DOHH2 (cell line): ENCODE data around the gene TMEM63C.

ENCODE experiments used
- EZH2phosphoT487 ChIP-seq: fragments of 200-600 bp; sonication (generic); IDR thresholded peaks from 2 replicates; pipeline ENCODE4 v1.6.1; 2017; ENCODE audit warnings: borderline replicate concordance, mild to moderate bottlenecking, antibody characterized with exemption, low read length, moderate library complexity, mixed read lengths
- TF ChIP-seq, protein P1 (sequence below): fragments of 200-600 bp; sonication (generic); IDR thresholded peaks from one replicate; pipeline ENCODE4 v1.5.1; 2014; ENCODE audit warnings: antibody characterized with exemption, mild to moderate bottlenecking, low read depth, low read length; ENCODE audit not compliant: poor library complexity, severe bottlenecking

DNA sequence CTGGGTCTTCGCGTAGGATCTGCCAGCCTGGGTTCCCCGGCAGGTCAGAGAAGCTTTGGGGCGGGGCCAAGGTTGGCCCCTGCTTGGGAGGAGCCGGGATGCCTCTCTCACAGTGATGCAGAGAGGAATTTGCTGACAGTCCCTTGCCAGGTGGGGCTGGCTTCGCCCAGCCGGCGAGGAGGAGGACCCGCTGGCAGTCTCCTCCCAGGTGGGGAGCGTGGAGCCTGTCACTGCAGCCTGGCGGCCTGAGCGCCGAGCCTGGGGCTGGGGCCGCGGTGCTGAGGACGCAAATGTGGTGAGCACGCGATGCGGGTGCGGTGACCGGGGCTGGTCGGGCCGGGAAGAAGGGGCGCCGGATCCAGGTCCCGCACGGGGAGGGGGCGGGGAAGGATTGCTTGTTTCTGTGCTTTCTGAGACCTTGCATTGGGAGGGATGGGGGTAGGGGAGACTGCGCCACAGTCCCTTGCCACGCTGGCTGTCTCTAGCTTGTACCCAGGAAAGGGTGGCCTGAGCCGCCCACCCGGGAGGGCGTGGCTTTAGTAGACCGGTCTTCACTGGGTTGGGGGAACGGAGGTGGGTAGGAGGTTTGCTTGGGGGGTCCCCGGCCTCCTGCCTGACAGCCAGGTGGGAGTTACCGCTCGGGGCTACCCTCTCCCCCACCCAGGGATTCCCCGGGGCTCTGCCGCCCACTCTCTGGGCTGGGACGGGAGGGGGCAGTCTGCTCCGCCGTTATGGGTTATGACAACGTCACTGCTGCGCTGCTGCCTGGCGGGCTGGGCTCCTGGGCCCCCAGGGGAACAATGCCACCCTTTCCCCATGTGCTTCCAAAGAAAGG lies at the start of gene TMEM63C:
- TF ChIP-seq, protein P1, sequence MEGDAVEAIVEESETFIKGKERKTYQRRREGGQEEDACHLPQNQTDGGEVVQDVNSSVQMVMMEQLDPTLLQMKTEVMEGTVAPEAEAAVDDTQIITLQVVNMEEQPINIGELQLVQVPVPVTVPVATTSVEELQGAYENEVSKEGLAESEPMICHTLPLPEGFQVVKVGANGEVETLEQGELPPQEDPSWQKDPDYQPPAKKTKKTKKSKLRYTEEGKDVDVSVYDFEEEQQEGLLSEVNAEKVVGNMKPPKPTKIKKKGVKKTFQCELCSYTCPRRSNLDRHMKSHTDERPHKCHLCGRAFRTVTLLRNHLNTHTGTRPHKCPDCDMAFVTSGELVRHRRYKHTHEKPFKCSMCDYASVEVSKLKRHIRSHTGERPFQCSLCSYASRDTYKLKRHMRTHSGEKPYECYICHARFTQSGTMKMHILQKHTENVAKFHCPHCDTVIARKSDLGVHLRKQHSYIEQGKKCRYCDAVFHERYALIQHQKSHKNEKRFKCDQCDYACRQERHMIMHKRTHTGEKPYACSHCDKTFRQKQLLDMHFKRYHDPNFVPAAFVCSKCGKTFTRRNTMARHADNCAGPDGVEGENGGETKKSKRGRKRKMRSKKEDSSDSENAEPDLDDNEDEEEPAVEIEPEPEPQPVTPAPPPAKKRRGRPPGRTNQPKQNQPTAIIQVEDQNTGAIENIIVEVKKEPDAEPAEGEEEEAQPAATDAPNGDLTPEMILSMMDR = peak; percentile 40
- TF ChIP-seq EZH2phosphoT487 = no peak
